ENCODE data around the gene KRTAP10-7.
"Not testable (repeated sequence)": the region's sequence is repeated elsewhere in the genome, so short reads cannot be mapped to it uniquely, and the experiment has no call there.

KRTAP10-7 gene, protein sequence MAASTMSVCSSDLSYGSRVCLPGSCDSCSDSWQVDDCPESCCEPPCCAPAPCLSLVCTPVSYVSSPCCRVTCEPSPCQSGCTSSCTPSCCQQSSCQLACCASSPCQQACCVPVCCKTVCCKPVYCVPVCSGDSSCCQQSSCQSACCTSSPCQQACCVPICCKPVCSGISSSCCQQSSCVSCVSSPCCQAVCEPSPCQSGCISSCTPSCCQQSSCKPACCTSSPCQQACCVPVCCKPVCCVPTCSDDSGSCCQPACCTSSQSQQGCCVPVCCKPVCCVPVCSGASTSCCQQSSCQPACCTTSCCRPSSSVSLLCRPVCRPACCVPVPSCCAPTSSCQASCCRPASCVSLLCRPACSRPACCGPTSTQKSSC

DNA sequence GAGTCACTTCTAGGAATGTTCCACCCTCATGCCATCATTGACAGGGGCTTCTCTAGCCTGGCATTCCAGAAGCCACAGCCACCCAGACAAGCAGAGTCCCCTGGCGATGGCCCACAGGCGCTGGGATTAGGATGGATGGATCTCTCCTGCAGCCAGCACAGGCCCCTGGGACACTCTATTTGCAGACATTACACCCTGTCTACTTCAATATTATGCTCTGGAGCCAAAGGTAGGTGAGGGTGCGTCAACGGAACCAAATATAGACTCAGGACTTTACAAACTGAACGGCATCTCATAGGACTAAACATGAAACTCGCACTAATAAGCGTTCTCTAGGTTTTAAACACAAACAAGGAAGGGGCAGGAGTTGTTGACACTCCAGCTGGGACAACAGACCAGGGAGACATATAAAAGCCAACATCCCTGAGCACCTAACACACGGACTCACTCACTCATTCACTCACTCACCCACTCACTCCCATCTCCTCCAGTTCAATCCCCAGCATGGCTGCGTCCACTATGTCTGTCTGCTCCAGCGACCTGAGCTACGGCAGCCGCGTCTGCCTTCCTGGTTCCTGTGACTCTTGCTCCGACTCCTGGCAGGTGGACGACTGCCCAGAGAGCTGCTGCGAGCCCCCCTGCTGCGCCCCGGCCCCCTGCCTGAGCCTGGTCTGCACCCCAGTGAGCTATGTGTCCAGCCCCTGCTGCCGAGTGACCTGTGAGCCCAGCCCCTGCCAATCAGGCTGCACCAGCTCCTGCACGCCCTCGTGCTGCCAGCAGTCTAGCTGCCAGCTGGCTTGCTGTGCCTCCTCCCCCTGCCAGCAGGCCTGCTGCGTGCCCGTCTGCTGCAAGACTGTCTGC lies at the start of gene KRTAP10-7:
KRTAP10-7 (plus strand) TSS at position 480 of the 861 bp plus-strand sequence; CDS start at position 505, 25 bp downstream.
- not testable (repeated sequence) for DNase-seq (ENCODE audit: low read depth, low spot score)

DNA sequence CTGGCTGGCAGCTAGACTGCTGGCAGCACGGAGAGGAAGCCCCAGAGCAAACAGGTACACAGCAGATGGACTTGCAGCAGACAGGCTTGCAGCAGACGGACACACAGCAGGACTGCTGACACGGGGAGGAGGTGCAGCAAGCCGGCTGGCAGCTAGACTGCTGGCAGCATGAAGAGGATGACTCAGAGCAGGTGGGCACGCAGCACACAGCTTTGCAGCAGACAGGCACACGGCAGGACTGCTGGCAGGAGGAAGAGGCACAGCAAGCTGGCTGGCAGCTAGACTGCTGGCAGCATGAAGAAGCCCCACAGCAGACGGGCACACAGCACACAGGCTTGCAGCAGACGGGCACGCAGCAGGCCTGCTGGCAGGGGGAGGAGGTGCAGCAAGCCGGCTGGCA lies 49.6 kb upstream of the KRTAP10-7 start:
- no peak for DNase-seq (ENCODE audit: low read depth, low spot score)

DNA sequence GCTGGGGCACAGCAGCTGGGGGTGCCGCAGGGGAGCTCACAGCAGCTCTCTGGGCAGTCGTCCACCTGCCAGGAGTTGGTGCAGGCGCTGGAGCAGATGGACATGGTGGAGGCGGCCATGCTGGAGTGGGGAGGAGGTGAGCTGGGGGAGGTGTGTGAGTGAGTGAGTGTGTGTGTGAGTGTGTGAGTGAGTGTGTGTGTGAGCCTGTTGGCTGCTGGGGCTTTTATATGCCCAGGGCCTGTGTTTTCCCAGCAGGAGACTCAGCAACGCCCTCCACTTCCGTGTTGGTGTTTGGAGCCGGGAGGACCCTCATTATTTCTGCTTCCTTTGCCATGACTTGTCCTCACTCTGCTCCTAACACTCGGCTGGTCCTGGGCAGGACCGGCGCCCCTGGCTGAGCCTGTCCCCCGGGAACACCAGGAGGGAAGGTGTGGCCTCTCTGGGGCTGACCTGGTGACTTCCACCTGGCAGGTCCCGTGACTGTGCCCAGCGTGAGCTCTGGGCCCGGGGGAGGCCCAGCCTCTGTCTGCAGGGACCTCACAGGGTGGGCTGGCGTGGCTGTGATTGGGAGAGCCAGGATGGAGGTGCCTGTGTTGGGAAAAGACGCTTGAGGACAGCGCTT lies 48.9 kb upstream of the KRTAP10-7 start, which contains the start of gene KRTAP10-2:
KRTAP10-2 (minus strand) TSS at position 166 of the 622 bp plus-strand sequence; CDS start at position 119, 47 bp downstream.
- DNase-seq (ENCODE audit: low read depth, low spot score) = no peak

DNA sequence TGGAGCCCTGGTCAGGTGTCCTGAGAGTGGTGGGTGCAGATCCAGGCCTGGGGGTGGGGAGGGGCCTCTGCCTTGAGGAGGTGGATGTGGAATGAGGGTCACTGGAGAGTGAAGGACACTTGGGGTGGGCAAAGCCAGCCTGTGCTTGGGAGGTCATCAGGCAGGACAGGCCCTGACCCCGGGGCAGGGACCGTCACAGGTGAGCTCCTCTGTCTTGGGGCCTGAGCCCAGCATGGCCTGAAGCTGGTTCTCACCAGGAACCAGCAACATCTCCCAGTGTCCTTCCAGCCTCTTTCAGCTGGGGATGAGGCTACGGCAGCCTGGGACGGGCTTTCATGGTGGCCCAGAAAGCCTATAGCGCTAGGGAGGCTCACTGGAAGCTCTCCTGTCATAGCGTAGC lies 48.3 kb upstream of the KRTAP10-7 start:
- DNase-seq (ENCODE audit: low read depth, low spot score) = no peak

DNA sequence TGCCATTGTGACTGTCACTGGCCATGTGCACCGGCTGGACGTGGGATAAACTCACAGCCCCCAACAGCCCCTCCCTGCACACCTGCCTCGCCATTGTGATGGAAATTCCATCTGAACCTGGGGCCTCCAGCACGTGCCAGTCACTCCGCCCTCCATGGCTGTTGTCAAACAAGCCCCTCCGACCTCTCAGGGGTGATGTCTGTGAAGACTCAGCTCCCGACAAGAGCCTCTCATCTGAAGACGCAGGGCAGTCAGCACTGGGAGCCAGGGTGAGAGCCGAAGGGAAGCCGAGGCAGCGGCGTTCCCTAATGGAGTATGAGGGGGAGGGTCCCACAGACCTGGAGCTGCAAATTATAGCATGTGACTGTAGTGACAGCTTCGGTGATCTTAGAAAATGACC lies 47.7 kb upstream of the KRTAP10-7 start:
- DNase-seq (ENCODE audit: low read depth, low spot score) = no peak

DNA sequence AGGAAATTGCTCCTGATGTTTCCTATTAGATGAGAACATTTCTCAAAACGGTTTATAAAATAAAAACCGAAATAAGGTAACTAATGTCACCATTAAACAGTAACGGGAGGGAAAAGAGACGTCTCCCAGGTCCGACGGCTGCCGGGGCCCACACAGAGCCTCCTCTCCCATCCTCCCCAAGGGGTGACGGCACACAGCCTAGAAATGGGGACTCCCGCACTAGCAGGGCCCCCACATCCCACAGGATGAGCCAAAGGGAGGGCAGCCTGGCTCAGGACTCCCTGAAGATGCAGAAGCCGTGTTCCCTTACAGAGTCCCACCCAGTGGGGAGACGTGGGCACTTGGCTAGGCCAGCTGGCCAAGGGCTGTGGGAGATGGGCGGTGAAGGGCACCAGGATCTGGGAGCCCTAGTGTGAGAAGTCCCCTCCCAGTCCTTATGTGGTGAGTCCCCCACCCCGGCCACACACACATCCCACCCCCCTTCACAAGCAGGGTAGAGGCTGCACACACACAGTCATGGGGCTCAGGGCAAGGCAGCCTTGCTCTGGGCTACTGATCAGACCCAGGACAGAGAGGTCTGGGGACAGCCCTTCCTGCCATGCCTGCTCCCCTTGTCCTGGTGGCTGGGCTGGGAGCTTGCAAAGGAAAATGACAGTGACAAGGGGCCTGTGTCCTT lies 45.1 kb upstream of the KRTAP10-7 start:
- DNase-seq (ENCODE audit: low read depth, low spot score) = no peak

DNA sequence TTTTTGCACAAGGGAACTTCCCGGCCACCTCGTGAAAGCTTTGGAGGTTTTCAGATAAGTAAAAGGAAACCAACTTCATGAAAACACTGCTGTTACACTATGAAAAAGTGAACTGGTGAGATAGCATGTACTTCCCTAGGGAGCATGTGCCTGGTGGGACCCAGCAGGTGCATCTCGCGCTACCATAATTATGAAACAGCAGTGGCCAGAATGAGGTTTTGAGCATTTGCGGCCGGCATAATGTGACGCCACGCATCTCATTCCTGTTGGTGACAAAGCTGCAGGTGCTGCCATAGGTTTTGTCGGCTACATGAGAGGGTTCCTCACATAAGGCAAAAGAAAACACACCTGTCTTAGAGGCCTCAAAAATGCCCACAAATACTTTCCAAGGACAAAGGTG lies 43.5 kb upstream of the KRTAP10-7 start:
- DNase-seq (ENCODE audit: low read depth, low spot score) = no peak

DNA sequence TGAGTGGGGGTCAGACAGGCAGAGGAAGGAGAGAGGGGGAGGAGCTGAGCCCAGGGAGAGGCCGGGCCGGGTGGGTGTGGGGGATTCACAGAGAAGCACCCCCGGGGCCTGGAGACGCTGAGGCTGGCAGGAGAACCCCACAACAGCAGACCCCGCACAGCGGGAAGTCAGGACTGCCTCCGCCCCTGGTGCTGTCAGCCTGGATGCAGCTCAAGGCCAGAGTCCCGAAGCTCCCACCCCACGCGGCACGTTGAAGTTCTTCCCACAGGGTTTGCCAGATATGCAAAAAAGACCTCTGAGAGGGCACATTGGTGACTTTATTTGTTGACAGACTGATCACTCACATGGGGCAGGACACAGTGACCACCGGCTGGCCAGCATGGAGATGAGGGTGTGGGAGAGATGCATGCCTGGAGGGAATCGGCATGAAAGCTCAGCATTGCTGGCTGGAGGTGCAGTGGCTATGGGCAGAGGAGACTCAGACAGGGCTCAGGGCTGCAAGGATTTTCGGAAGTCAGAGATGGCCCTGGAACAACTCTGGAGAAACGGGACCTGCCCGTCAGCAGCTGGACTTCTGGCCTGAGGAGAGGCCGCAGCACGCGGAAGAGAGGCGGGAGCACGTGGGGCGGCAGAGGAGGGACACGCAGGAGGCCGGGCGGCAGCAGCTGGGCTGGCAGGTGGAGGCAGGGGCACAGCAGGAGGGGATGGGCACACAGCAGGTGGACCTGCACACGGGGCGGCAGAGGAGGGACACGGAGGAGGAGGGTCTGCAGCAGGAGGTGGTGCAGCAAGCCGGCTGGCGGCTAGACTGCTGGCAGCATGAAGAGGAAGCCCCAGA lies 42.7 kb upstream of the KRTAP10-7 start:
- DNase-seq (ENCODE audit: low read depth, low spot score) = no peak

DNA sequence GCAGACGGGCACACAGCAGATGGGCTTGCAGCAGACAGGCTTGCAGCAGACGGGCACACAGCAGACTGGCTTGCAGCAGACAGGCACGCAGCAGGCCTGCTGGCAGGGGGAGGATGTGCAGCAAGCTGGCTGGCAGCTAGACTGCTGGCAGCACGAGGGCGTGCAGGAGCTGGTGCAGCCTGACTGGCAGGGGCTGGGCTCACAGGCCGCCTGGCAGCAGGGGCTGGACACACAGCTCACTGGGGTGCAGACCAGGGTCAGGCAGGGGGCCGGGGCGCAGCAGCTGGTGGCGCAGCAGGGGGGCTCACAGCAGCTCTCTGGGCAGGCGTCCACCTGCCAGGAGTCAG lies 42.1 kb upstream of the KRTAP10-7 start:
- DNase-seq (ENCODE audit: low read depth, low spot score) = not testable (repeated sequence)

DNA sequence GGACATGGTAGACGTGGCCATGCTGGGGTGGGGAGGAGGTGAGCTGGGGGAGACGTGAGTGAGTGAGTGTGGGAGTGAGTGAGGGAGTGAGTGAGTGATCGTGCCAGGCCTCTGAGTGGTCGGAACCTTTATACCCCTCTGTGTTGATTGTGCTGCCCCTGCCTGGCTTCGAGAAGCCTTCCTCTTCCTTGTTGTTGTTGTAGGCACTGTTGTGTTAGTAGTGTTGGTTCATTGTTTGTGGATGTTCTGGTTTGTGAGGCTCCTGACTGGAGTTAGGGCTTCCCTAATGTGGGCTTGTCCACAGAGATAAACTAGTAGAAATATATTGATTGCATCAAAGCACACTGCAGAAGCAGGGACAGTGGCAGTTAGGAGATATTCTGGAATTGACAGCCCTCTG lies 41.7 kb upstream of the KRTAP10-7 start, which contains the start of gene KRTAP10-3:
KRTAP10-3 (minus strand) TSS at position 101 of the 400 bp plus-strand sequence; CDS start at position 21, 80 bp downstream.
- no peak for DNase-seq (ENCODE audit: low read depth, low spot score)

DNA sequence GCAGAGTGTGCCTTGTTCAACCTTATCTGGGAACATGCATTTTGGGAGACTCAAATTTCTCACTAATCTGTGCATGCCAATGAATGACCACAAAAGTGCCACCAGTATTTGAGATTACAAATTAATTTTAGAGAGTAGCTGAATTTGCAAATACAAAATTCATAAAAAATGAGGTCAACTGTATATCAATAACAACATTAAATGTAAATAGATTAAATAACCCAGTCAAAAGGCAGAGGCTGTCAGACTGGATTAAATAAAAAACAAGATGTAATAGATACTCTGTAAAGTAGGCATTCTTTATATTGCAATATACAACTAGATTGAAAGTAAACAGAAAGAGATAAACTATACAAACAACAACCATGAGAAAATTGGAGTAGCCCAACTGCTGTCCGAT lies 36.3 kb upstream of the KRTAP10-7 start:
- no peak for DNase-seq (ENCODE audit: low read depth, low spot score)

DNA sequence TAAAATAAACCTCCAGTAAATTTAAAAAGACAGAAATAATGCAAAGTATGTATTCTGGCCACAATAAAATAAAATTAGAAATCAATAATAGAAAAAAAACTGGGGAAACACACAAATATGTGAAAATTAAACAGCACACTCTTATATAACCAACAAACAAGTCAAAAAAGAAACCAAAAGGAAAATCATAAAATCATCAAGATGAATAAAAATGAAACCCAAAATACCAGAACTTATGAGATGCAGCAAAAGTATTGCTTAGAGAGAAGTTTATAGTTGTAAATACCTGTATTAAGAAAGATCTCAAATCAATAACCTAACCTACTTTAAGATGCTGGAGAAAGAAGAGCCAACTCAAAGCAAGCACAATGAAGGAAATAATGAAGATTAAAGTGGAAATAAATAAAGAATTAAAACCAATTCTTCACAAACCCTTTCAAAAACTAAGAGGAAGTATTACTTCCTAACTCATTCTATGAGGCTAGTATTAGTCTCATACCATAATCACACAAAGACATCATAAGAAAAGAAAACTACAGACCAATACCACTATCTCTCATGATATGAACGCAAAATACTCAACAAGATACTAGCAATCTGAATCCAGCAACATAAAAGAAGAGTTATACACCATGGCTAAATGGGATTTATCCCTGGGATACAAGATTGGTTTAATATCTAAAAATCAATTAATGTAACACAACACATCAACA lies 35.4 kb upstream of the KRTAP10-7 start:
- no peak for DNase-seq (ENCODE audit: low read depth, low spot score)

DNA sequence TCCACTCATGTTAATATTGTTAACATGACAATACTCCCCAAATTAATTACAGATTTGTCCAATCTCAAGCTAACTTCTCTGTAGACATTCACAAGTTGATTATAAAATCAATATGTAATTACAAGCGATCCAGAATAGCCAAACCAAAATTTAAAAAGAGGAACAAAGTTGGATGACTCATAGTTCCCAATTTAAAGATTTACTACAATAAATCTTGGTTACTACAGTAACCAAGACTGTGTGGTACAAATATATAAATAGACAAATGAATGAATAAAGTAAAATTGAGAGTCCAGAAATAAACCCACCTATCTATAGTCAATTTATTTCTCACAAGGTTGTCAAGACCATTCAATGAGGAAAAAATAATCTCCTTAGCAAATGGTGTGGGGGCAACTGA lies 34.0 kb upstream of the KRTAP10-7 start:
- no peak for DNase-seq (ENCODE audit: low read depth, low spot score)

DNA sequence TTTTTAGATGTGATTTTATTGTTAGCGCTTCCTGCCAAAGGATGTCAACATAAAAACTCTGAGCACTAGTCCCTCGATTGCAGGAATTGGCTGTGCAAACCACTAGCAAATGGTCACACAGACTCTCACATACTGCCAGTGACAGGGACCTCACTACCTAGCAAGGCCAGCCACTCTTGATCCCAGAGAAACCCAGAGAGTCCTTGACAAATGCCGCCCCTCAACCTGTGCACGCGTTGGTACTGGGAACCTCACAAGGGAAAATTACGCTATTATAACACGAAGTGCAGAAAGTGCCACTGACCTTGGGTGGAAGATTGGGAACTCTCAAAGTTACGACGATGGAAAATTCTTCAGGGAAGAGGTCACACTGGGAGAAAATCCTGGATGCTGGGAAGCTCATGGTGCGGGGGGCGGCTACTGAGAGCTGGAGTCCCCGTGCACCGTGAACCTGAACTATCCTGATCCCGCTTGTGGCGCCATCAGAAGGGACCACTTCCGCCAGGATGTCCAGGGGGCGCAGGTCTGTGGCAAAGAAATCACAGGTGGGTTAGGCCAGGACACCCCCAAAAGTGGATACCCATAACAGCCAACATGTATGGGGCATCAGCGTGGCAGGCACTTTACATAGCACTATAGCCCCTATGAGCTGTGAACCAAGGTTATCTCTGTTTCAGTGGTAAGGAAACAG lies 32.8 kb upstream of the KRTAP10-7 start:
- DNase-seq (ENCODE audit: low read depth, low spot score) = no peak

DNA sequence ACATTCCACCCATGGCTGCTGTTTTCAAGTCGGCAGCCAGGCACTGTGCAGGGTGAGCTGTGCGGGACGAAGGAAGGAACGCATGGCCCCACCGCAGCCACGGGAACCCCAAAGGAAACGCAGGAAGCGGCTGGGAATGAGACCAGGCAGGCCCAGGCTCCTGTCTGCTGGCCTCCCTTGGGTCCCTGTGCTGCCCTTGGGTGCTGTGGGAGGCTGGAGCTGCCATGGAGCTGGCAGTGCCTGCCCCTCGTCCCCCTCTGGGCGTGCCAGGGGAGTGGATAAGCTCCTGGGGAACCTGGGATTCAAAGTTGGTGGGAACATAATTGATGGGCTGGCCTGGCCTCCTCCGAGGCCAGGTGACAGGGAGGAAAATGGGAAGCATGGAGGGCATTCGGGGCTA lies 32.1 kb upstream of the KRTAP10-7 start:
- no peak for DNase-seq (ENCODE audit: low read depth, low spot score)

DNA sequence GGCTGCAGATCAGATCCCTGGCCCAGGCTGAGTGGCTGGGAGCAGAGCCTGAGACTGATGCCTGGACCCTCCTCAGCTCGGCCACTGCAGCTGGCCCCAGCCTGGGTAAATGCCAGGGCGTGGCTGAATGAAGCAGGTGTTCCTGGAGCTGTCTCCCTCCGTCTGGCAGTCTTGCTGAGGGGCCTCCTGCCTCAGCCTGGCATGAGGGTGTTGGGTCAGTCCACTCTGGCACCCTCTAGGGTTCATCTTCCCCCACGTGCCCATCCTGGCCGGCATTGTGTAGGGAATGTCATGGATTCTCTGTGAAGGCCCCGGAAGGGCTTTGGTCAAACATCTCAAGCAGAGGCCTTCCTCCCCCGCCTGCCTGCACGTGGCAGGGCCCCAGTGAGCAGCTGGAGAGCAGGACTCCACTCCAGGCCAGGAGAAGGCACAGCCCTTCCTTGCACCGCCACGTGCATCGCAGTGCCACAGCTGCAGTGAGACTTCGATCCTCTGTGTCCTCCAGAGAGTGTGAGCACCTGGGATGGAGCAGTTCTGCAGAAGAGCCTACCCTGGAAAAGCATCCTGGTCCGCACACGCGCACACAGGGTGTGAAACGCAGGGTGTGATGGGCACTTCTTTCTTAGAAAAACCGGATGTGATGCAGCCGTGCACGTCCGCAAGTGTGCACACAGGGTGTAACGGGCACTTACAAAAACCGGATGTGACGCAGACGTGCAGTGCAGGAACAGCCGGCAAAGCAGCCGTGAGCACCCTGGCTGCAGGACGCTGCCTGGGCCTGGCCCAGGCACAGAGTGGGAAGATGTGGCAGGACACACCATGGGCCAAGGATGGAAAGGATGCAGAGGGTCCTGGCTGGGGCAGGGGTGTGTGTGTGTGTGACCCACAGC lies 31.5 kb upstream of the KRTAP10-7 start:
- no peak for DNase-seq (ENCODE audit: low read depth, low spot score)

DNA sequence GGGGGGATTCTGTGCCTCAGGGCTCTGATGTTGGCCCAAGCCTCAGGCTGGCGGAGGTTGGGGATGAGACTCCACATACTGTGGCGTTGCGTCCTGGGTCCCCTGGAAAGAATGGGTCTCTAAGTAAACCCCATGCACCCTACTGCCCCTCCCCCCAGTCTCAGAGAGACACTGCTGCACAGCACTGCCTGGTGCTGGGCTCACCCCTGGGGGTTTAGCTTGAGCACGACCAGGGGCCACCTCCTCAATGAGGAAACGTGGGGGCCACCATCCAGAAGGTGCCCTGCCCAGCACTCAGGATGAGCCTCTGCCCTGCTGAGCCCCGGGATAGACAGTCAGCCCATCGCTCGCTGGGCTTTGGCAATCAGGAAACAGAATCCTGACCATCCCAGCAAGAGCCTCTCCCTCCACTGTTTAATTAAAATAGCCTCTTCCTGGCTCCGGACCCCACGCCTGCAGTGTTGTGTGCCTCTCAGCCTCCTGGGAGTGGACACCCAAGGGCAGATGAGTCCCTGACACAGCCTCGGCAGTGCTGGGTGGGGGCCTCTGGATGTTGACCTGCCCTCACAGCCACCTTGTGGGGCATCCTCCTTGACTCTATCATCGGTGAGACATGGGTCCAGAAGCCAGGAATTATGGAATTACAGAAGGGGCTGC lies 30.4 kb upstream of the KRTAP10-7 start:
- DNase-seq (ENCODE audit: low read depth, low spot score) = no peak

DNA sequence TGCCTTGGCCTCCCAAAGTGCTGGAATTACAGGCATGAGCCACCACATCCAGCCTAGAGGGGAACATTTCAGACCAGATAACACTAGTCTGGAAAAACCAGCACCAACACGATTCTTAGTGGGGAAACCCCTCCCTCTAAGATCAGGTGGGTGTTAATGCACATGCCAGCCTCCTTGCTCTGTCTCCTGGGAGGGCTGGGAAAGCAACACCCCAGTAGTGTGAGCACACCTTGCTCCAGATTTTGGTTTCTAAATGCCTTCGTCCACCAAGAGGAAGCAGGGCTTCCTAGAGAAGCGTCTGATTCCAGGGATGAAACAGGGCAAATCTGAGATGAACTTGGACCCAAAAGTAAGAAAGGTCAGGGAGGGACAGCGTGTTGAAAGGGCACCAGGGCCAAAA lies 29.1 kb upstream of the KRTAP10-7 start:
- no peak for DNase-seq (ENCODE audit: low read depth, low spot score)

All from activated CD4-positive, CD25-positive, alpha-beta regulatory T cell treated with anti-CD3 and anti-CD28 coated beads, Interleukin-2, amount 50 U/mL, for 16 hours (primary cell).